Stimulated activated naive CD4-positive, alpha-beta T cell treated with Interleukin-2 at 50 U/mL for 16 hours (primary cell): ENCODE measurements around the gene EXOC1.

ENCODE experiments used
- DNase-seq: peaks from one replicate; lab custom pipeline; 2025; lab: John Stamatoyannopoulos, UW

EXOC1 gene

DNA sequence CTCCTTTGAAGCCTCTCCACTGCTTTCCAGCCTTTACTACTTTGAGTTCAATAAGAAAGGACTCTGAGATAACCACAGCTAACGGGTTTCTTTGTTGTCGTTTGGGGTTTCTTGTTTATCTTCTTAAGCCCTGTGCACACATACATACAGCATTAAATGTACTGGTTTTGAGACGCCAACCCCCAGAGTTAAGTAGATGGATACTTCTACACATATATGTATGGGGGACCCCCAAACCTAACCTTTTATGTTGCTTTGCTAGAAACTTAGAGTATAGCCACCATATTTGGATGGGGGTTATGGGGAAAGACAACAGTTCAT is 96.0 kb downstream of the EXOC1 start:
- DNase-seq: no peak

DNA sequence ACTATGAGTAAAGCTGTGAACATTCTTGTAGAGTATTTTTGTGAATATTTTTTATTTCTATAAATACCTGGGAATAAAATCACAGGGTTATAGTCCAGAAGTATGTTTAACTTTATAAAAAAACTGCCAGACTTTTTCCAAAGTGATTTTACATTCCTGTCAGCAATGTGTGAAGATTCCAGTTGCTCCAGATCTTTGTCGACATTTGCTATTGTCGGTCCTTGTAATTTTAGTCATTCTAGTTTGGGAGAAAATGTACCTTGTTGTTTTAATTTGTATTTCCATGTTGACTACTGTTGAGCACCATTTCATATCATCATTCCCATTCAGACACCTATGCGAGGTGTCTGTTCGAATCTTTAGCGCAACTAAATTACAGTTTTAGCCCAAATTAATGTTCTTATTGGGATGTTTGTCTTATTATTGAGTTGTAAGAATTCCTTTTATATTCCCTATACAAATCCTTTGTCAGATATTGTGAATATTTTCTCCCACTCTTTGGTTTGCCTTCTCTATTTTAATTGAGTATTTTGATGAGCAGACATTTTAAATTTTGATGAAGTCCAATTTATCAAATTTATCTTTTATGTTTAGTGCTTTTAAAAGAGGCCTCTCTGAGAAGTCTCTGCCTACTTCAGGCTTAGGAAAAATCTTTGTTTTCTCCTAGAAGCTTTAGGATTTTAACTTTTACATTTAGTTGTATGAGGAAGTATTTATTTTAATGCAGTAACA is 97.9 kb downstream of the EXOC1 start:
- no peak for DNase-seq
